ACC112 (cell line): ENCODE data around the gene APOBEC3F.
"Not testable (repeated sequence)": the region's sequence is repeated elsewhere in the genome, so short reads cannot be mapped to it uniquely, and the experiment has no call there.

ENCODE experiments used
- H2AFZ ChIP-seq: fragments of 200-600 bp; sonication (generic); one replicate; pipeline ENCODE4 v1.6.0; 2017; ENCODE audit warnings: antibody characterized with exemption, low read length; ENCODE audit not compliant: unreplicated experiment
- H3K27ac ChIP-seq: fragments of 200-600 bp; sonication (generic); 2 replicates; pipeline ENCODE4 v1.5.1; 2014; ENCODE audit warnings: low read depth, mild to moderate bottlenecking, antibody characterized with exemption, low read length, moderate library complexity
- H3K27me3 ChIP-seq: fragments of 200-600 bp; sonication (generic); 2 replicates; pipeline ENCODE4 v1.6.1; 2014; ENCODE audit warnings: mild to moderate bottlenecking, antibody characterized with exemption, low read length, moderate library complexity, mixed read lengths; ENCODE audit not compliant: insufficient read depth
- H3K36me3 ChIP-seq: fragments of 200-600 bp; sonication (generic); 2 replicates; pipeline ENCODE4 v1.6.1; 2016; ENCODE audit warnings: mild to moderate bottlenecking, antibody characterized with exemption, low read length, moderate library complexity, mixed read lengths; ENCODE audit not compliant: insufficient read depth
- H3K4me1 ChIP-seq: fragments of 200-600 bp; sonication (generic); one replicate; pipeline ENCODE4 v1.6.1; 2016; ENCODE audit warnings: low read length, mixed read lengths; ENCODE audit not compliant: insufficient read depth, unreplicated experiment, control insufficient read depth
- H3K4me3 ChIP-seq: fragments of 200-600 bp; sonication (generic); 2 replicates; pipeline ENCODE4 v1.5.1; 2014; ENCODE audit warnings: mild to moderate bottlenecking, low read depth, low read length
- H3K79me2 ChIP-seq: fragments of 200-600 bp; sonication (generic); one replicate; pipeline ENCODE4 v1.6.0; 2016; ENCODE audit warnings: low read length; ENCODE audit not compliant: control insufficient read depth, unreplicated experiment, insufficient read depth

Gene APOBEC3F

DNA sequence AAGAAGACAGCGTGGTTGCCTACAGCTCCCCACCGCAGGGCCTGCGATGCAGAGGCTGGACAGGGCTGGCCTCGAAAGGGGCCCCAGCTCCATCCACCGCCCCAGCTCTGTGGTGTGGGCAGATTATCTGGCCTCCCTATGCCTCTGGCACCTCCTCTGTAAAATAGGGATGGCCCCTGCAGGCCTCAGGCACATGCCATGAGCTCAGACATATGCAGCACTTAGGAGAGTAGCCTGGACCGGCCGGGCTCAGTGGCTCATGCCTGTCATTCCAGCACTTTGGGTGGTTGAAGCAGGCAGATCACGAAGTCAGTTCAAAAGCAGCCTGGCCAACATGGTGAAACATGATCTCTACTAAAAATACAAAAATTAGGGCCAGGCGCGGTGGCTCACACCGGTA lies 12.4 kb upstream of the APOBEC3F start:
- Histone ChIP-seq H3K79me2 (no peaks in the 10 kb centered on the region), H3K4me1 (no peaks in the 10 kb centered on the region), H3K4me3 (no peak overlapping the region), H3K36me3 (no peaks in the 10 kb centered on the region), H2AFZ (no peak overlapping the region), H3K27me3 (no peaks in the 10 kb centered on the region), H3K27ac (no peak overlapping the region)

DNA sequence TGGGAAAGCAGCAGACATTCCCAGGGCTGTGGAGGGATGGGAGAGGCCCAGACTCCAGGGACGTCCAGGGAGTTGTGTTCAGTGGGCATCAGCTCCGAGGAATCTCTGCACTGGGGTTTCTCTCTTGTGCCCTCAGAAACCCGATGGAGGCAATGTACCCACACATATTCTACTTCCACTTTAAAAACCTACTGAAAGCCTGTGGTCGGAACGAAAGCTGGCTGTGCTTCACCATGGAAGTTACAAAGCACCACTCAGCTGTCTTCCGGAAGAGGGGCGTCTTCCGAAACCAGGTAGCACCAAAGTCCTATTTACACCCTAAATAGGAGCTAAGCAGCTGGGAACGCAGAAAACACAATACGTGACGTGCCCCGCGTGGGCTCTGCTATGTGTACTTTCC lies 11.4 kb upstream of the APOBEC3F start:
- no peaks in the 10 kb centered on the region for H3K27me3 ChIP-seq
- H3K27ac ChIP-seq = no peak overlapping the region
- H2AFZ ChIP-seq = no peak overlapping the region
- no peak overlapping the region for H3K4me3 ChIP-seq
- H3K36me3 ChIP-seq = no peaks in the 10 kb centered on the region
- H3K79me2 ChIP-seq = no peaks in the 10 kb centered on the region
- no peaks in the 10 kb centered on the region for H3K4me1 ChIP-seq

DNA sequence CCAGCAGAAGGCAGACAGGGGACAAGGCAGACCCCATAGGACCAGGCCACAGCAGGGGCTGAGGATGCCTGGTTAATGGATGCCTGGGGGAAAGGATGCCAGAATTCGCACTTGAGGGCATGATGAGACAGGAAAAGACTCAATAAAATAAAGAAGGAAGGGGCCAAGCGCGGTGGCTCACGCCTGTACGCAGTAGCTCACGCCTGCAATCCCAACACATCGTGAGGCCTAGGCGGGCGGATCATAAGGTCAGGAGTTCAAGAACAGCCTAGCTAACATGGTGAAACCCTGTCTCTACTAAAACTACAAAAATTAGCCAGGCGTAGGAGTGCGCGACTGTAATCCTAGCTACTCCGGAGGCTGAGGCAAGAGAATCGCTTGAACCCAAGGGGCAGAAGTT lies 10.0 kb upstream of the APOBEC3F start:
- Histone ChIP-seq H3K4me1 (no peaks in the 10 kb centered on the region), H3K4me3 (no peak overlapping the region), H3K79me2 (no peaks in the 10 kb centered on the region), H2AFZ (no peak overlapping the region), H3K27me3 (no peaks in the 10 kb centered on the region), H3K36me3 (no peaks in the 10 kb centered on the region), H3K27ac (no peak overlapping the region)

DNA sequence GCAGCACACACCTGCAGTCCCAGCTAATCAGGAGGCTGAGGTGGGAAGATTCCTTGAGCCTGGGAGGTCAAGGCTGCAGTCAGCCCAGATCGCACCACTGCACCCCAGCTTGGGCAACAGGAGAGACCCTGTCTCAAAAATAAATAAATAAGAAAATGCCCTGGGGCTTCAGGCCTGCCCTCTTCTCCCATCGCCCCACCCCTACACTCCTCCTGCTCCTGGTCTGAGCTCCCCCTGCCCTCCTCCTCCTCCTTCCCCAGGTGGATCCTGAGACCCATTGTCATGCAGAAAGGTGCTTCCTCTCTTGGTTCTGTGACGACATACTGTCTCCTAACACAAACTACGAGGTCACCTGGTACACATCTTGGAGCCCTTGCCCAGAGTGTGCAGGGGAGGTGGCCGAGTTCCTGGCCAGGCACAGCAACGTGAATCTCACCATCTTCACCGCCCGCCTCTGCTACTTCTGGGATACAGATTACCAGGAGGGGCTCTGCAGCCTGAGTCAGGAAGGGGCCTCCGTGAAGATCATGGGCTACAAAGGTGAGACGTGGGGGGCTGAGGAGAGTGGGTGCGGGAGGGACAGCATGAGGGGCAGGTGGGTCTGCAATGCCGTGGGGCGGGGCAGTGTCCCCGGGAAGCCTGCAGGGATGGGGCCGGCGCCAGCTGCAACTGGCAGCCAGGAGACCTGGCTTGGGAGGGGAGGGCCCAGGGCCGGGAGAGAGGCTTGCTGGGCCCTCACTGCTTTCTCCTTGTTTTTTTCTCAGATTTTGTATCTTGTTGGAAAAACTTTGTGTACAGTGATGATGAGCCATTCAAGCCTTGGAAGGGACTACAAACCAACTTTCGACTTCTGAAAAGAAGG lies 9.0 kb upstream of the APOBEC3F start:
- not testable (repeated sequence) for H3K79me2 ChIP-seq, H3K4me1 ChIP-seq, H3K36me3 ChIP-seq, H3K27me3 ChIP-seq, H2AFZ ChIP-seq, H3K4me3 ChIP-seq, H3K27ac ChIP-seq

DNA sequence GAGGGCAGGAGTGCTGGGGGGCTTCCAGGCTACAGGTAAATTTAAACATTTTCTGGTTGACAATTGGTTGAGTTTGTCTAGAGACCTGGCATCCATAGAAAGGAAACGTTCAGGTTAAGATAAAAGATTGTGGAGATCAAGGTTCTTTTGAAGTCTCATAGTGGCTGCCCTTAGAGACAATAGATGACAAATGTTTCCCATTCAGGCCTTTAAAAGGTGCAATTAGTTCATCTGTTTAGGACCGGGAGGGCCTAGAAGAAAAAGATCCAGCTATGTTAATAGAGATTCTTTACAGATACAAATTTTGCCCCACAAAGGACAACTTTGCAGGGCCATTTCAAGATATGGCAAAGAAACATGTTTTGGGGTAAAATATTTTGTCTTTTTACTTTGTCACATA lies 3.6 kb upstream of the APOBEC3F start:
- H3K4me1 ChIP-seq, H3K4me3 ChIP-seq, H3K27me3 ChIP-seq, H3K79me2 ChIP-seq, H3K27ac ChIP-seq, H3K36me3 ChIP-seq, H2AFZ ChIP-seq: not testable (repeated sequence)

DNA sequence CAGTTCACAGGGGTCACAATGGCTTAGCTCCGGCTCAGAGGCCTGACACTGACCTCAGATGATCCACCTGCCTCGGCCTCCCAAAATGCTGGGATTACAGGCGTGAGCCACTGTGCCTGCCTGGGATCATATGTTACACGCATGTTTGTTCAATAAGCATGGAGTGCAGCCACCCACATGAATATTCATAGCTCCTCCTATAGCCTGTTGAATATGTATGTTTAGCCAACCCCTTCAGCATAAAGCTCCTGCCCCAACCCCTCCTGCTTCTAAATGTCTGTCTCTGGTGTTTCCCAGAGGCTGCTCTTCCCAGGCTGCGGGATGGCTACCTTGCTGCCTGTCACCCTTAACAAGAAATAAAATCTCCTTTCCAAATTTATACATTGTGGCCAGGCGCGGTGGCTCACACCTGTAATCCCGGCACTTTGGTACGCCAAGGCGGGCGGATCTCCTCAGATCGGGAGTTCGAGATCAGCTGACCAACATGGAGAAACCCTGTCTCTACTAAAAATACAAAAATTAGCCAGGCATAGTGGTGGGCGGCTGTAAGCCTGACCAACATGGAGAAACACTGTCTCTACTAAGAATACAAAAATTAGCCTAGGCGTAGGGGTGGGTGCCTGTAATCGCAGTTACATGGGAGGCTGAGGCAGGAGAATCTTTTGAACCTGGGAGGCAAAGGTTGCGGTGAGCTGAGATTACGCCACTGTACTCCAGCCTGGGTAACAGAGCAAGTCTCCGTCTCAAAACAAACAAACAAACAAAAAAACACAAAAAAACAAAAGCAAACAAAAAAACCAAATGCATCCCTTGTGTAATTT lies 1.1 kb upstream of the APOBEC3F start:
- no peak overlapping the region for H3K4me3 ChIP-seq
- H3K27ac ChIP-seq = no peak overlapping the region
- H3K36me3 ChIP-seq = no peaks in the 10 kb centered on the region

DNA sequence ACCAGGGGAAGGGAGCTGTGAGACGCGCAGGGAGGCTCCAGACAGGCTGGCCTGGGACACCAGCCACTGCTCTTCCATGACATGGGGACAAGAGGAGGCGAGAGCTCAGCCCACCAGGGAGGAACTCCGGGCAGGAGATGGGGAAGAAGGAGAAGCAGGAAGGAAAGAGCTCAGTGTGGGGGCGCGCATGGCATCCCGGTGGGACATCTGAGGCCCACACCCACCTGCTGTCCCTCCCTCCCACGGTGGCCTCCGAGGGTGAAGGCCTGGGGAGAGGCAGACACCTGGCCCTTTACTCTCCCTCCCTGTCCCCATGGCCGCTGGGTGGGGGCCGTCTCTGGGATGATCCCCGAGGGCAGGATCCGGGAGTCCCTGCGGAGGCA lies 518 bp upstream of the APOBEC3F start:
- H3K79me2 ChIP-seq = peaks cover 10% of the 10 kb centered on the region
- not testable (repeated sequence) for H3K36me3 ChIP-seq, H3K27ac ChIP-seq, H2AFZ ChIP-seq, H3K4me1 ChIP-seq, H3K27me3 ChIP-seq, H3K4me3 ChIP-seq

More for the DNA sequence above, 1.1 kb upstream of the APOBEC3F start:
- Histone ChIP-seq H3K27me3 (no peaks in the 10 kb centered on the region), H3K79me2 (peaks cover 10% of the 10 kb centered on the region), H2AFZ (no peak overlapping the region), H3K4me1 (no peaks in the 10 kb centered on the region)

DNA sequence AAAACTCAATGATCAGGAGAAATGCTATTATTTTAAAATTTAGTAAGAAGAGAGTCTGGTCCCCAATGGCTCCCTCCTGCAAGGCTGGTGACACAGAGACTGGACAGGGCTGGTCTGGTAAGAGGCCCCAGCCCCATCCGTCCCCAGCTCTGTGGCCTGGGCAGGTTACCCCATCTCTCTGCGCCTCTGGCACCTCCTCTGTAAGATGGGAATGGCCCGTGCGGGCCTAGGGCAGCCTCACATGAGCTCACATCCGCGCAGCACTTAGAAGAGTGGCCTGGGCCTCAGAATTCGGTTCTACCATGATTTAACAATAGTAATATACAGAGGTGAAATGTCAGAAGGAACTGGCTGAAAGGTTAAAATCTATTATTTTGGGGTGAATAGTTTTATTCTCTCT lies 1.2 kb downstream of the APOBEC3F start:
- Histone ChIP-seq H3K4me1 (no peaks in the 10 kb centered on the region), H3K79me2 (peaks cover 10% of the 10 kb centered on the region), H3K27ac (no peak overlapping the region), H2AFZ (no peak overlapping the region), H3K36me3 (no peaks in the 10 kb centered on the region), H3K4me3 (peak overlapping the region; percentile 89), H3K27me3 (no peaks in the 10 kb centered on the region)

DNA sequence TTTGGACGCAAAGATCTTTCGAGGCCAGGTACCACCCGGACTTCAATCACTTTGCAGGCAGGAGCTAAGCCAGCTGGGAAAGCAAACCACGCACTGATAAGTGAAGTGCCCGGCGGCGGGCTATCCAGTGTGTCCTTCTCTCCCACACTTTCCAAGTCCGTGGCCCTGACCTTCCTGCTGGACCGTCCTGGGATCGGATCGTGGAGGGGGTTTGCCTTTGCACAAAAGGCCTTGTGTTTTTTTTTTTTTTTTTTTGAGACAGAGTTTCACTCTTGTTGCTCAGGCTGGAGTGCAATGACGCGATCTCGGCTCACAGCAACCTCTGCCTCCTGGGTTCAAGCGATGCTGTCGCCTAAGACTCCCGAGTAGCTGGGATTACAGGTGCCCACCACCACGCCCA lies 2.4 kb downstream of the APOBEC3F start:
- H2AFZ ChIP-seq, H3K4me1 ChIP-seq, H3K27ac ChIP-seq, H3K36me3 ChIP-seq, H3K27me3 ChIP-seq, H3K4me3 ChIP-seq: not testable (repeated sequence)
- H3K79me2 ChIP-seq = peaks cover 10% of the 10 kb centered on the region

DNA sequence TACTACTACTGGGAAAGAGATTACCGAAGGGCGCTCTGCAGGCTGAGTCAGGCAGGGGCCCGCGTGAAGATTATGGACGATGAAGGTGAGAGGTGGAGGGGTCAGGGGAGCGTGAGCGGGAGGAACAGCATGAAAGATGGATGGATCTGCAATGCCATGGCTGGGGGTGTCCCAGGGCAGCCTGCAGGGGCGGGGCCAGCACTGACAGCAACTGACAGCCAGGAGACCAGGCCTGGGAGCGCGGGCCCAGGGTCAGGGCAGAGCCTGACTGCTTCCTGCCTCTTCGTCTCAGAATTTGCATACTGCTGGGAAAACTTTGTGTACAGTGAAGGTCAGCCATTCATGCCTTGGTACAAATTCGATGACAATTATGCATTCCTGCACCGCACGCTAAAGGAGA lies 4.5 kb downstream of the APOBEC3F start:
- peaks cover 10% of the 10 kb centered on the region for H3K79me2 ChIP-seq
- H3K4me1 ChIP-seq, H3K27ac ChIP-seq, H2AFZ ChIP-seq, H3K27me3 ChIP-seq, H3K36me3 ChIP-seq, H3K4me3 ChIP-seq: not testable (repeated sequence)

DNA sequence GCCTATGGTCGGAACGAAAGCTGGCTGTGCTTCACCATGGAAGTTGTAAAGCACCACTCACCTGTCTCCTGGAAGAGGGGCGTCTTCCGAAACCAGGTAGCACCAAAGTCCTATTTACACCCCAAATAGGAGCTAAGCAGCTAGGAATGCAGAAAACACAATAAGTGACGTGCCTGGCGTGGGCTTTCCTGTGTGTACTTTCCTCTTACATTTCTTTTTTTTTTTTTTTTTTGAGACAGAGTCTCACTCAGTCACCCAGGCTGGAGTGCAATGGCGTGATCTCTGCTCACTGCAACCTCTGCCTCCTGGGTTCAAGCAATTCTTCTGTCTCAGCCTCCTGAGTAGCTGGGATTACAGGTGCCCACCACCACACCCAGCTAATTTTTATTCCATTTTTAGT lies 8.8 kb downstream of the APOBEC3F start:
- H3K36me3 ChIP-seq, H3K4me3 ChIP-seq, H3K27me3 ChIP-seq, H2AFZ ChIP-seq, H3K79me2 ChIP-seq, H3K4me1 ChIP-seq, H3K27ac ChIP-seq: not testable (repeated sequence)
